ENCODE data around the gene KIAA0319L.

Gene KIAA0319L

GRCh38 chr1:35590476-35591040 lies 33.4 kb upstream of the KIAA0319L start:
- no peaks in the 10 kb centered on the region for H4K20me1 ChIP-seq (ENCODE audit: insufficient read depth, low read length)
- no peaks in the 10 kb centered on the region for H3K9me3 ChIP-seq (ENCODE audit: insufficient read depth, low read length, severe bottlenecking)
- TF ChIP-seq EZH2 (IDR thresholded peaks at IDR 0.05; ENCODE audit: borderline replicate concordance, low read depth, low read length, severe bottlenecking) (no peak), CTCF (IDR thresholded peaks at IDR 0.05; ENCODE audit: borderline replicate concordance, extremely low read depth, low read length, poor library complexity, severe bottlenecking) (no peak)
- H3K36me3 ChIP-seq (ENCODE audit: insufficient read depth, low read length), result peaks cover 11% of the 10 kb centered on the region
- H3K27me3 ChIP-seq (ENCODE audit: insufficient read depth, low read length, poor library complexity), result no peaks in the 10 kb centered on the region
- no peak overlapping the region for H3K4me3 ChIP-seq (ENCODE audit: low read depth in 1 of 2, low read length in 2 of 2)
- H3K27ac ChIP-seq (ENCODE audit: low read length), result no peak overlapping the region
- H3K9ac ChIP-seq (ENCODE audit: low read depth, low read length), result no peak overlapping the region
- H3K4me1 ChIP-seq (ENCODE audit: insufficient read depth, low read length), result peaks cover 3% of the 10 kb centered on the region; the same call in 1 of the 2 replicates
- no peak overlapping the region for H2AFZ ChIP-seq (ENCODE audit: low read depth, low read length)
- no peaks in the 10 kb centered on the region for H3K79me2 ChIP-seq (ENCODE audit: insufficient read depth, low read length)
- H3K4me2 ChIP-seq (ENCODE audit: insufficient read depth, low read length), result no peak overlapping the region
- DNase-seq (no peak), ATAC-seq (ENCODE audit: insufficient read depth, low read depth) (no peak)

GRCh38 chr1:35589516-35590427 lies 32.6 kb upstream of the KIAA0319L start:
- H3K27me3 ChIP-seq (ENCODE audit: insufficient read depth, low read length, poor library complexity), result no peaks in the 10 kb centered on the region
- H3K36me3 ChIP-seq (ENCODE audit: insufficient read depth, low read length), result peaks cover 9% of the 10 kb centered on the region
- no peak overlapping the region for H3K4me2 ChIP-seq (ENCODE audit: insufficient read depth, low read length)
- H3K9ac ChIP-seq (ENCODE audit: low read depth, low read length), result no peak overlapping the region
- H4K20me1 ChIP-seq (ENCODE audit: insufficient read depth, low read length), result no peaks in the 10 kb centered on the region
- no peak overlapping the region for H2AFZ ChIP-seq (ENCODE audit: low read depth, low read length)
- H3K4me3 ChIP-seq (ENCODE audit: low read depth in 1 of 2, low read length in 2 of 2), result no peak overlapping the region
- TF ChIP-seq CTCF (IDR thresholded peaks at IDR 0.05; ENCODE audit: borderline replicate concordance, extremely low read depth, low read length, poor library complexity, severe bottlenecking), result no peak
- no peak for TF ChIP-seq EZH2 (IDR thresholded peaks at IDR 0.05; ENCODE audit: borderline replicate concordance, low read depth, low read length, severe bottlenecking)
- H3K9me3 ChIP-seq (ENCODE audit: insufficient read depth, low read length, severe bottlenecking), result no peaks in the 10 kb centered on the region
- ATAC-seq (ENCODE audit: insufficient read depth, low read depth) (no peak), DNase-seq (no peak)
- H3K4me1 ChIP-seq (ENCODE audit: insufficient read depth, low read length), result peaks cover 3% of the 10 kb centered on the region; the same call in 1 of the 2 replicates
- no peak overlapping the region for H3K27ac ChIP-seq (ENCODE audit: low read length)
- no peaks in the 10 kb centered on the region for H3K79me2 ChIP-seq (ENCODE audit: insufficient read depth, low read length)

- DNase-seq, result no peak
- Histone ChIP-seq H3K9me3 (ENCODE audit: insufficient read depth, low read length, severe bottlenecking) (no peaks in the 10 kb centered on the region), H3K9ac (ENCODE audit: low read depth, low read length) (no peak overlapping the region), H3K36me3 (ENCODE audit: insufficient read depth, low read length) (peaks cover 9% of the 10 kb centered on the region), H3K79me2 (ENCODE audit: insufficient read depth, low read length) (no peaks in the 10 kb centered on the region), H3K4me3 (ENCODE audit: low read depth in 1 of 2, low read length in 2 of 2) (no peak overlapping the region), H2AFZ (ENCODE audit: low read depth, low read length) (no peak overlapping the region), H3K27me3 (ENCODE audit: insufficient read depth, low read length, poor library complexity) (no peaks in the 10 kb centered on the region), H3K4me2 (ENCODE audit: insufficient read depth, low read length) (no peak overlapping the region), H3K4me1 (ENCODE audit: insufficient read depth, low read length) (peaks cover 3% of the 10 kb centered on the region; the same call in 1 of the 2 replicates), H4K20me1 (ENCODE audit: insufficient read depth, low read length) (no peaks in the 10 kb centered on the region), H3K27ac (ENCODE audit: low read length) (no peak overlapping the region)
- ATAC-seq (ENCODE audit: insufficient read depth, low read depth), result no peak
- TF ChIP-seq CTCF (IDR thresholded peaks at IDR 0.05; ENCODE audit: borderline replicate concordance, extremely low read depth, low read length, poor library complexity, severe bottlenecking) (no peak), EZH2 (IDR thresholded peaks at IDR 0.05; ENCODE audit: borderline replicate concordance, low read depth, low read length, severe bottlenecking) (no peak)
Measured at GRCh38 chr1:35588197-35588910, 31.2 kb upstream of the KIAA0319L start.
